OCI-LY1 (cell line): ENCODE results near the gene FRMPD3.

Experiments
- H2AFZ ChIP-seq: fragments of 200-600 bp; sonication (generic), shearing (Covaris generic); 2 replicates; pipeline ENCODE4 v1.6.0; 2014; ENCODE audit warnings: antibody characterized with exemption, mild to moderate bottlenecking, low read length
- H3F3A ChIP-seq: fragments of 200-600 bp; sonication (generic), shearing (Covaris generic); 2 replicates; pipeline ENCODE4 v1.6.0; 2014; ENCODE audit warnings: mild to moderate bottlenecking, antibody characterized with exemption, low read length, moderate library complexity; ENCODE audit not compliant: insufficient read depth
- H3K27ac ChIP-seq: fragments of 200-600 bp; sonication (generic); 2 replicates; pipeline ENCODE4 v1.5.1; 2014; ENCODE audit warnings: low read length, mixed run types, mild to moderate bottlenecking, low read depth; ENCODE audit not compliant: poor library complexity, severe bottlenecking
- H3K27me3 ChIP-seq: fragments of 200-600 bp; sonication (generic); 2 replicates; pipeline ENCODE4 v1.6.0; 2014; ENCODE audit warnings: antibody characterized with exemption, mild to moderate bottlenecking, low read length, moderate library complexity; ENCODE audit not compliant: insufficient read depth
- H3K36me3 ChIP-seq: fragments of 200-600 bp; sonication (generic); 2 replicates; pipeline ENCODE4 v1.6.1; 2014; ENCODE audit warnings: mild to moderate bottlenecking, antibody characterized with exemption, low read length, moderate library complexity, mixed read lengths; ENCODE audit not compliant: insufficient read depth
- H3K4me1 ChIP-seq: fragments of 200-600 bp; sonication (generic); 2 replicates; pipeline ENCODE4 v1.5.1; 2014; ENCODE audit warnings: mild to moderate bottlenecking, low read length, moderate library complexity; ENCODE audit not compliant: insufficient read depth, severe bottlenecking
- H3K4me2 ChIP-seq: fragments of 200-600 bp; sonication (generic), shearing (Covaris generic); 2 replicates; pipeline ENCODE4 v1.6.1; 2014; ENCODE audit warnings: low read length
- H3K4me3 ChIP-seq: fragments of 200-600 bp; sonication (generic); 2 replicates; pipeline ENCODE4 v1.5.1; 2014; ENCODE audit warnings: low read length, low read depth, mild to moderate bottlenecking, mixed read lengths; ENCODE audit not compliant: poor library complexity, severe bottlenecking
- H3K79me2 ChIP-seq: fragments of 200-600 bp; shearing (Covaris generic); 2 replicates; pipeline ENCODE4 v1.6.1; 2016; ENCODE audit warnings: mixed run types, low read length, mixed read lengths; ENCODE audit not compliant: insufficient read depth
- H3K9ac ChIP-seq: fragments of 200-600 bp; sonication (generic), shearing (Covaris generic); 2 replicates; pipeline ENCODE4 v1.6.1; 2014; ENCODE audit warnings: mild to moderate bottlenecking, low read length, mixed read lengths
- H3K9me2 ChIP-seq: fragments of 200-600 bp; sonication (generic), shearing (Covaris generic); 2 replicates; pipeline ENCODE4 v1.6.1; 2014; ENCODE audit warnings: low read depth, mild to moderate bottlenecking, low read length, mixed read lengths
- H3K9me3 ChIP-seq: fragments of 200-600 bp; shearing (Covaris generic); 2 replicates; pipeline ENCODE4 v1.6.1; 2014; ENCODE audit warnings: low read length, mixed read lengths
- H4K20me1 ChIP-seq: fragments of 200-600 bp; sonication (generic), shearing (Covaris generic); 2 replicates; pipeline ENCODE4 v1.6.0; 2016; ENCODE audit warnings: mild to moderate bottlenecking, low read length; ENCODE audit not compliant: insufficient read depth
- CTCF ChIP-seq: fragments of 200-600 bp; sonication (generic), shearing (Covaris generic); IDR thresholded peaks from 2 replicates; pipeline ENCODE4 v1.5.1; 2017; ENCODE audit warnings: mild to moderate bottlenecking, antibody characterized with exemption, low read length, moderate library complexity, mixed read lengths
- EZH2 ChIP-seq: fragments of 200-600 bp; sonication (generic), shearing (Covaris generic); IDR thresholded peaks from 2 replicates; pipeline ENCODE4 v1.8.0; 2017; ENCODE audit warnings: borderline replicate concordance, mixed run types, mild to moderate bottlenecking, antibody characterized with exemption, low read length, moderate library complexity, mixed read lengths

The FRMPD3 gene

GRCh38 chrX:107493141-107493540 is 43.7 kb downstream of the FRMPD3 start:
- H2AFZ ChIP-seq, result no peak overlapping the region
- TF ChIP-seq CTCF, result no peak
- TF ChIP-seq EZH2, result no peak
- H3K9ac ChIP-seq, result no peak overlapping the region
- no peaks in the 10 kb centered on the region for H3K4me1 ChIP-seq
- H3K27ac ChIP-seq, result no peak overlapping the region
- H3K79me2 ChIP-seq, result no peaks in the 10 kb centered on the region
- no peaks in the 10 kb centered on the region for H3K36me3 ChIP-seq
- H3K4me3 ChIP-seq, result no peak overlapping the region
- H4K20me1 ChIP-seq, result no peaks in the 10 kb centered on the region
- no peaks in the 10 kb centered on the region for H3F3A ChIP-seq
- no peak overlapping the region for H3K4me2 ChIP-seq
- H3K27me3 ChIP-seq, result no peaks in the 10 kb centered on the region
- no peaks in the 10 kb centered on the region for H3K9me2 ChIP-seq
- H3K9me3 ChIP-seq, result no peaks in the 10 kb centered on the region

- TF ChIP-seq CTCF, result no peak
- TF ChIP-seq EZH2, result no peak
- Histone ChIP-seq H3K36me3 (no peaks in the 10 kb centered on the region), H3K27me3 (no peaks in the 10 kb centered on the region), H3K4me1 (no peaks in the 10 kb centered on the region), H3K27ac (no peak overlapping the region), H3K9me2 (no peaks in the 10 kb centered on the region), H3K4me3 (no peak overlapping the region), H3F3A (no peaks in the 10 kb centered on the region), H3K4me2 (no peak overlapping the region), H3K9me3 (no peaks in the 10 kb centered on the region), H2AFZ (no peak overlapping the region), H4K20me1 (no peaks in the 10 kb centered on the region), H3K9ac (no peak overlapping the region), H3K79me2 (no peaks in the 10 kb centered on the region)
These were observed 47.3 kb downstream of the FRMPD3 start for GRCh38 chrX:107496786-107497185.
